HL-60 (cell line): ENCODE measurements around the gene AXL.

ENCODE experiments used
- POLR2AphosphoS5 ChIP-seq: IDR thresholded peaks from 2 replicates; pipeline ENCODE4 v1.6.1; 2012; ENCODE audit warnings: low read depth
- REST ChIP-seq: IDR thresholded peaks from 2 replicates; pipeline ENCODE4 v1.6.1; 2012; ENCODE audit warnings: low read depth; ENCODE audit not compliant: insufficient replicate concordance
- TF ChIP-seq, protein P1 (sequence below): IDR thresholded peaks from one replicate; pipeline ENCODE4 v1.5.1; 2011; ENCODE audit warnings: low read length, control low read depth, inconsistent platforms; ENCODE audit not compliant: insufficient read depth

GRCh38 chr19:41294393-41294792 lies 75.4 kb downstream of the AXL start:
- TF ChIP-seq, protein P1, sequence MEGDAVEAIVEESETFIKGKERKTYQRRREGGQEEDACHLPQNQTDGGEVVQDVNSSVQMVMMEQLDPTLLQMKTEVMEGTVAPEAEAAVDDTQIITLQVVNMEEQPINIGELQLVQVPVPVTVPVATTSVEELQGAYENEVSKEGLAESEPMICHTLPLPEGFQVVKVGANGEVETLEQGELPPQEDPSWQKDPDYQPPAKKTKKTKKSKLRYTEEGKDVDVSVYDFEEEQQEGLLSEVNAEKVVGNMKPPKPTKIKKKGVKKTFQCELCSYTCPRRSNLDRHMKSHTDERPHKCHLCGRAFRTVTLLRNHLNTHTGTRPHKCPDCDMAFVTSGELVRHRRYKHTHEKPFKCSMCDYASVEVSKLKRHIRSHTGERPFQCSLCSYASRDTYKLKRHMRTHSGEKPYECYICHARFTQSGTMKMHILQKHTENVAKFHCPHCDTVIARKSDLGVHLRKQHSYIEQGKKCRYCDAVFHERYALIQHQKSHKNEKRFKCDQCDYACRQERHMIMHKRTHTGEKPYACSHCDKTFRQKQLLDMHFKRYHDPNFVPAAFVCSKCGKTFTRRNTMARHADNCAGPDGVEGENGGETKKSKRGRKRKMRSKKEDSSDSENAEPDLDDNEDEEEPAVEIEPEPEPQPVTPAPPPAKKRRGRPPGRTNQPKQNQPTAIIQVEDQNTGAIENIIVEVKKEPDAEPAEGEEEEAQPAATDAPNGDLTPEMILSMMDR, result no peak
- TF ChIP-seq REST, result no peak
- TF ChIP-seq POLR2AphosphoS5, result no peak
